Endodermal cell (in vitro differentiated cells): Measurements from ENCODE around the gene SART1. TPM values are rescaled to one million over a fixed set of nuclear protein-coding genes. Genes with fewer than 3 reads are reported as not detected.

Source experiments
- DNase-seq: peaks from one replicate; pipeline ENCODE4 v3.0.0-alpha.2; 2017
- H3K27ac ChIP-seq: 2 replicates; pipeline ENCODE4 v1.5.1; 2013; ENCODE audit warnings: mild to moderate bottlenecking, low read depth, low read length, moderate library complexity
- H3K27me3 ChIP-seq: 2 replicates; pipeline ENCODE4 v1.6.1; 2013; ENCODE audit warnings: mild to moderate bottlenecking, low read length, moderate library complexity; ENCODE audit not compliant: insufficient read depth, control insufficient read depth, poor library complexity, severe bottlenecking
- H3K36me3 ChIP-seq: 2 replicates; pipeline ENCODE4 v1.7.0; 2013; ENCODE audit warnings: mild to moderate bottlenecking, low read length, moderate library complexity; ENCODE audit not compliant: control insufficient read depth, insufficient read depth
- H3K4me1 ChIP-seq: one replicate; pipeline ENCODE4 v1.7.0; 2013; ENCODE audit warnings: low read length; ENCODE audit not compliant: control insufficient read depth, insufficient read depth
- H3K4me3 ChIP-seq: 2 replicates; pipeline ENCODE4 v1.5.1; 2013; ENCODE audit warnings: mild to moderate bottlenecking, low read length, moderate library complexity
- H3K9ac ChIP-seq: 2 replicates; pipeline ENCODE4 v1.6.1; 2013; ENCODE audit warnings: mild to moderate bottlenecking, low read length, moderate library complexity; ENCODE audit not compliant: poor library complexity, severe bottlenecking; ENCODE audit errors: extremely low read depth
- H3K9me3 ChIP-seq: 2 replicates; pipeline ENCODE4 v1.6.1; 2013; ENCODE audit warnings: mild to moderate bottlenecking, low read length, moderate library complexity; ENCODE audit not compliant: control insufficient read depth
- H3K27ac Mint-ChIP-seq: 2 replicates; pipeline ENCODE4 v1.8.0; 2020; ENCODE audit warnings: mixed read lengths
- H3K27me3 Mint-ChIP-seq: 2 replicates; pipeline ENCODE4 v1.8.0; 2021; ENCODE audit warnings: mild to moderate bottlenecking, mixed read lengths; ENCODE audit not compliant: insufficient read depth
- H3K36me3 Mint-ChIP-seq: 2 replicates; pipeline ENCODE4 v1.8.0; 2020; ENCODE audit warnings: low read depth, mixed read lengths
- H3K4me1 Mint-ChIP-seq: 2 replicates; pipeline ENCODE4 v1.8.0; 2020; ENCODE audit warnings: mixed read lengths
- H3K4me3 Mint-ChIP-seq: 2 replicates; pipeline ENCODE4 v1.8.0; 2020; ENCODE audit warnings: mild to moderate bottlenecking, moderate library complexity, mixed read lengths
- H3K9me3 Mint-ChIP-seq: 2 replicates; pipeline ENCODE4 v1.8.0; 2020; ENCODE audit warnings: mild to moderate bottlenecking, mixed read lengths
- CTCF ChIP-seq: fragments of 200-600 bp; sonication (generic); conservative IDR thresholded peaks from 2 replicates; pipeline ENCODE4 v1.5.0; 2021; ENCODE audit warnings: antibody characterized with exemption, mild to moderate bottlenecking
- WGBS, 2 experiments: methylation state at CpG; one replicate each; pipeline versions ENCODE4 v1.1.5 to v1.1.7; 2013; ENCODE audit warnings: missing lambda C conversion rate in 2 of 2, mixed read lengths in 1 of 2; ENCODE audit not compliant: insufficient coverage in 1 of 2, insufficient read length in 1 of 2; 5-methylcytosine and 5-hydroxymethylcytosine counted together
- total RNA-seq, 2 donors: library from RNA; stranded (reverse); fragmentation: NEBNext Ultra II Directional in 1 of 2; extraction: Animal tissue kit (Norgen Biotek cat#: 25700) in 1 of 2; gene quantifications; 2 replicates in 1 of 2; 3 replicates in 1 of 2; pipeline ENCODE4 v1.2.1, GENCODE V29; 2021

The SART1 gene
- total RNA-seq, 2 donors from 2014 or later = 50.6 to 52.0 TPM

DNA sequence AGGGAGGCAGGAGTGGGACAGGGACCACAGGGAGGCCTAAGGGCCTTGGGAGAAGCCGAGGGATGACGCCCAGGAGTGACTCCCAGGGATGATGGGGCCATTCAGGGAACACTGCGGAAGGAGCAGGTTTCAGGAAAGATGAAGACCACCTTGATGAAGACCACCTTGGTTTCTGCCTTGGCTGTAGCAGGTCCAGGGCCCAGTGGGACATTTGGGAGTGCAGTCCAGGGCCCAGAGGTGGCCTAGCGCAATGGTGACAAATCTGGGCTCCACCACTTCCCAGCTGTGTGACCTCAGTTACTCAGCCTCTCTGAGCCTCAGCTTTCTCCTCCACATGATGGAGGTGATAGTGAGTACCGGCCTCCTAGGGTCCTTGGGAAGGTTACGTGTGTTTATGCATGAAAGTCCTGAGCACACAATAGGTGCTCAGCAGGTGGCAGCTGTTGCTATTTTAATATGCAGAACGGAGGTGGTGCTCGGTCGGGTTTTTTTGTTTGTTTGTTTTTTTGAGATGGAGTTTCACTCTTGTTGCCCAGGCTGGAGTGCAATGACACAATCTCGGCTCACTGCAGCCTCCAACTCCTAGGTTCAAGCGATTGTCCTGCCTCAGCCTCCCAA is 15.5 kb upstream of the SART1 start:
- 79 to 82% methylated on average over 11 of the region's 11 CpGs for WGBS, 2 experiments
- Mint-ChIP-seq H3K27ac (peak overlapping the region; percentile 84), H3K4me3 (peak overlapping the region; percentile 44), H3K4me1 (peaks cover 17% of the 10 kb centered on the region), H3K27me3 (peaks cover 2% of the 10 kb centered on the region), H3K36me3 (no peaks in the 10 kb centered on the region), H3K9me3 (no peaks in the 10 kb centered on the region)
- peak overlapping the region; percentile 3 for H3K27ac ChIP-seq
- no peak for TF ChIP-seq CTCF
- H3K27me3 ChIP-seq = no peaks in the 10 kb centered on the region
- peaks cover 6% of the 10 kb centered on the region for H3K4me1 ChIP-seq
- peak; percentile 78 for DNase-seq
- no peaks in the 10 kb centered on the region for H3K9me3 ChIP-seq
- no peak overlapping the region for H3K9ac ChIP-seq
- no peaks in the 10 kb centered on the region for H3K36me3 ChIP-seq
- no peak overlapping the region for H3K4me3 ChIP-seq

GRCh38 chr11:65946655-65947054 is 14.9 kb upstream of the SART1 start:
- Histone ChIP-seq H3K9me3 (no peaks in the 10 kb centered on the region), H3K4me1 (peaks cover 6% of the 10 kb centered on the region), H3K36me3 (no peaks in the 10 kb centered on the region), H3K9ac (no peak overlapping the region), H3K27me3 (no peaks in the 10 kb centered on the region), H3K27ac (no peak overlapping the region), H3K4me3 (no peak overlapping the region)
- no peak overlapping the region for H3K27ac Mint-ChIP-seq
- H3K4me3 Mint-ChIP-seq = peak overlapping the region; percentile 44
- no peak for DNase-seq
- TF ChIP-seq CTCF = no peak
- peaks cover under 1% of the 10 kb centered on the region for H3K27me3 Mint-ChIP-seq
- peaks cover 12% of the 10 kb centered on the region for H3K4me1 Mint-ChIP-seq
- no peaks in the 10 kb centered on the region for H3K36me3 Mint-ChIP-seq
- H3K9me3 Mint-ChIP-seq = no peaks in the 10 kb centered on the region
- WGBS, 2 experiments = 91 to 96% methylated on average over 4 of the region's 4 CpGs

DNA sequence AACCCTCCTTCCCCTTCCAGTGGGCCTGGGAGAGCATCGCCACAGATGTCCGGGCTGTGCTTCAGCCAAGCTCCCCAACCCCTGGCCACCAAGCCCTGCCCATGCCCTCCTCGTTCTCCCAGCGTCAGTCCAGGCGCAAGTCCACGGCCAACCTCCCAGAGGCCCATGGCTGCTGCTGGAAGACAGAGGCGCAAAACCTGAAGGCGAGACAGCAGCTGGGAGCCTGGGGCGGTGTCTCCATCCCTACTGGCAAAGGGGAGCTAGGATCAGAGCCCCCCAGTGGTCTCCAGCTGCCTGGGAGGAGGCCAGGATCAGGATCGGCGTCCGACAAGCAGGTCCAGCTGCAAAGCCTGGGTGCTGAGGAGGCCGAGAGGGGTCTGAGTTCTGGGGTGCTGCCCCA is 14.4 kb upstream of the SART1 start:
- Mint-ChIP-seq H3K4me3 (peak overlapping the region; percentile 44), H3K9me3 (no peaks in the 10 kb centered on the region), H3K4me1 (peaks cover 11% of the 10 kb centered on the region), H3K36me3 (no peaks in the 10 kb centered on the region), H3K27me3 (no peaks in the 10 kb centered on the region), H3K27ac (peak overlapping the region; percentile 9)
- no peaks in the 10 kb centered on the region for H3K36me3 ChIP-seq
- no peak overlapping the region for H3K27ac ChIP-seq
- peak; percentile 53 for DNase-seq
- no peak overlapping the region for H3K4me3 ChIP-seq
- no peak overlapping the region for H3K9ac ChIP-seq
- TF ChIP-seq CTCF = no peak
- H3K9me3 ChIP-seq = no peaks in the 10 kb centered on the region
- WGBS, 2 experiments = 85 to 89% methylated on average over 9 to 13 of the region's 13 CpGs
- H3K27me3 ChIP-seq = no peaks in the 10 kb centered on the region
- peaks cover 6% of the 10 kb centered on the region for H3K4me1 ChIP-seq
